Testis (tissue), 3 donors: ENCODE measurements around the gene NOS1AP. TPM values are rescaled to one million over a fixed set of nuclear protein-coding genes. Genes with fewer than 3 reads are reported as not detected.

Experiments
- DNase-seq: peaks from one replicate; pipeline ENCODE4 v3.0.0-alpha.2; 2019
- H3K27ac ChIP-seq, 2 donors: fragments of 200-600 bp; sonication (generic); one replicate each; pipeline ENCODE4 v1.5.1; 2019
- H3K27me3 ChIP-seq: fragments of 200-600 bp; sonication (generic); one replicate; pipeline ENCODE4 v1.5.1; 2019
- H3K36me3 ChIP-seq: fragments of 200-600 bp; sonication (generic); one replicate; pipeline ENCODE4 v1.5.1; 2017; ENCODE audit warnings: low read depth; ENCODE audit errors: missing control alignments
- H3K4me1 ChIP-seq: fragments of 200-600 bp; sonication (generic); one replicate; pipeline ENCODE4 v1.5.1; 2019
- H3K4me3 ChIP-seq, 2 donors: fragments of 200-600 bp; sonication (generic); one replicate each; pipeline ENCODE4 v1.5.1; 2017 to 2019
- H3K9me3 ChIP-seq: fragments of 200-600 bp; sonication (generic); one replicate; pipeline ENCODE4 v1.5.1; 2017
- POLR2A ChIP-seq: fragments of 450-650 bp; IDR thresholded peaks from one replicate; pipeline ENCODE4 v1.6.1; 2017; ENCODE audit warnings: antibody characterized with exemption, mild to moderate bottlenecking, moderate library complexity
- WGBS, 2 donors: methylation state at CpG; one replicate each; pipeline ENCODE4 v1.1.5; 2018; 5-methylcytosine and 5-hydroxymethylcytosine counted together
- intact Hi-C: fragments of 100-400 bp; cut with DNase I; formaldehyde crosslinking; loops from one replicate; pipeline ENCODE4 v1.15.1; 2023; ENCODE audit warnings: low total_unique reads
- polyA plus RNA-seq: library from polyadenylated mRNA; stranded (reverse); fragments of 350-450 nt; fragmentation: Illumina TruSeq; extraction: RNeasy Lipid Tissue Mini Kit (QIAGEN cat#74804); gene quantifications from one replicate; pipeline ENCODE4 v1.2.3, GENCODE V29; 2014; ENCODE audit warnings: low read depth, low replicate concordance; ENCODE audit not compliant: insufficient read depth
- total RNA-seq, 2 donors: library from RNA; depleted of rRNA; stranded (reverse); fragments of >200 nt; gene quantifications; one replicate each; pipeline ENCODE4 v1.2.3, GENCODE V29; 2016
- TF ChIP-seq, protein P1 (sequence below), 3 experiments: fragments of 450-650 bp in 2 of 3; fragments of 200-600 bp in 1 of 3; sonication (generic) in 1 of 3; IDR thresholded peaks; one replicate each; pipeline ENCODE4 v1.5.1; 2016 to 2019; ENCODE audit warnings: antibody characterized with exemption in 3 of 3, mild to moderate bottlenecking in 2 of 3, moderate library complexity in 1 of 3

The NOS1AP gene
- total and polyA plus RNA-seq, 3 donors from 2014 or later = 2.1 to 5.1 (median 4.1) TPM

DNA sequence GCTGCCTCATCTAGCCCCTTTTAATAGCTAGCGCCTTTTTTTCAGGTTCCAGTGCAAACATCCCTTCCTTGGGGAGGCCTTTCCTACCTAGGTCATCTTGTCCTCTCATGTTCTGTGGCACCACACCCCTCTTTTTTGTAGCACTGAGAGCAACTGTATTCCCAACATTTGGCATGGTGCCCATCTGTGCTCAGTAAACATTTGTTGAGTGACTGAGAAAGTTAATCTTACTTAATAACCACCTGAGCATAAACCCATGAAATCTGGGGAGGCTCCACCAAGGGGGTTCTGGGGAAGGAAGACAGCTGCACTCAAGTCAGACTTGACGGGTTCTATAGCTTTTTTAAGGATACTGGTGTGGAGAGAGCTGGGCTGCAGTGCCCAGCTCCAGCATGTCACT, 90.0 kb downstream of the NOS1AP start:
- Histone ChIP-seq H3K36me3 (no peaks in the 10 kb centered on the region), H3K4me1 (peaks cover 15% of the 10 kb centered on the region), H3K27ac (no peak overlapping the region), H3K4me3 (no peak overlapping the region), H3K27me3 (no peaks in the 10 kb centered on the region), H3K9me3 (no peaks in the 10 kb centered on the region)
- 66 to 80% methylated on average over 2 of the region's 2 CpGs for WGBS, 2 donors
- intact Hi-C loops = no loop called here
- no peak for DNase-seq
- no peak for TF ChIP-seq POLR2A
- TF ChIP-seq, protein P1, sequence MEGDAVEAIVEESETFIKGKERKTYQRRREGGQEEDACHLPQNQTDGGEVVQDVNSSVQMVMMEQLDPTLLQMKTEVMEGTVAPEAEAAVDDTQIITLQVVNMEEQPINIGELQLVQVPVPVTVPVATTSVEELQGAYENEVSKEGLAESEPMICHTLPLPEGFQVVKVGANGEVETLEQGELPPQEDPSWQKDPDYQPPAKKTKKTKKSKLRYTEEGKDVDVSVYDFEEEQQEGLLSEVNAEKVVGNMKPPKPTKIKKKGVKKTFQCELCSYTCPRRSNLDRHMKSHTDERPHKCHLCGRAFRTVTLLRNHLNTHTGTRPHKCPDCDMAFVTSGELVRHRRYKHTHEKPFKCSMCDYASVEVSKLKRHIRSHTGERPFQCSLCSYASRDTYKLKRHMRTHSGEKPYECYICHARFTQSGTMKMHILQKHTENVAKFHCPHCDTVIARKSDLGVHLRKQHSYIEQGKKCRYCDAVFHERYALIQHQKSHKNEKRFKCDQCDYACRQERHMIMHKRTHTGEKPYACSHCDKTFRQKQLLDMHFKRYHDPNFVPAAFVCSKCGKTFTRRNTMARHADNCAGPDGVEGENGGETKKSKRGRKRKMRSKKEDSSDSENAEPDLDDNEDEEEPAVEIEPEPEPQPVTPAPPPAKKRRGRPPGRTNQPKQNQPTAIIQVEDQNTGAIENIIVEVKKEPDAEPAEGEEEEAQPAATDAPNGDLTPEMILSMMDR (IDR thresholded peaks at IDR 0.05) = no peak

DNA sequence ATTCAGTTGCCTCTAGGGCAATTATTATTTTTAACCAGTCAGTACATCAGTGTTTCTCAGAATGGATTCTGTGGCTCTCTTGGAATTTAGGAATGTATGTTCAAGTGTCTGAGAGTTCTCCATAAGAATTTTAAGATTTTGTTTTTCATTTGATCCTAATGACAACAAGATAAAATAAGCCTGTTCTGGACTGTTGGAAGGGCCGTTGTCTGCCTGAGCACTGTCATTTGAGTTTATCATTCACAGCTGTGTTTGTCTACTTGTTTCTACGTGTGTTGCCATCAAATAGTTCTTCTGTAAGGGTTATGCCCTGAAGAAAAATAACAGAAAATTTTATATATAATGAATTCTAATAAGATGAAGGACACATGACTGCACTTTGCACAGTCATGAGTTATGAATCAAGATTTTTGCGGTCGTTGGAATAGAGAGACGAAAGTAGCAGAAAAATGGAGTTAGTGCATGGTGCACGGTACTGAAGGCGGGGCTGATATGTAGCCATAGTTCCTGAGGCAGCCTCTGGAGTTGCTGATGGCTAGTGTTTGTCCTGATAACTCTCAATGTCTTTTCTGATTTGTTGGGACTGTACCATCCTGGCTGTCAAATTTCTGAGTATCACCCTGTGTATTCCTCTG, 92.5 kb downstream of the NOS1AP start:
- no peaks in the 10 kb centered on the region for H3K9me3 ChIP-seq
- no peak for TF ChIP-seq POLR2A
- TF ChIP-seq, protein P1 (IDR thresholded peaks at IDR 0.05) = no peak
- H3K4me3 ChIP-seq = no peak overlapping the region
- no peak for DNase-seq
- H3K4me1 ChIP-seq = peaks cover 22% of the 10 kb centered on the region
- intact Hi-C loops = no loop called here
- no peak overlapping the region for H3K27ac ChIP-seq
- H3K27me3 ChIP-seq = no peaks in the 10 kb centered on the region
- H3K36me3 ChIP-seq = no peaks in the 10 kb centered on the region
- 65 to 69% methylated on average over 7 of the region's 7 CpGs for WGBS, 2 donors

DNA sequence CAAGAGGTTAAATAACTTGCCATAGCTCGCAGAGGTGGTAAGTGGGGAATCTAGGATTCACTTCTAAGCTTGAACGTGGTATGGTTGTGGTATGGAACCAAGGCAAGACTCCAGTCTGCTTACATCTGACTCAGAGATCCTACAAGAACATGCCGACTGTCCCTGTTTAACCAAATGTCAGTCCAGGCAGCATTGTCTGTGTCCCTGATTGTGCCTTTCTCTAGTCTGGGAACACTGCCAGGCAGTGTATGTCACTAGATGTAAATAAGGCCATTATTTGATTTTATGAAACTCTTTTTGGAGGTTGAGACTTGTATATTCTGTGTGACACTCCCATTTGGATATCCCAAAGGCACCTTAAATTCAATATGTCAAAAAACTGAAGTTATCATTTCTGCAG, 96.0 kb downstream of the NOS1AP start:
- Histone ChIP-seq H3K4me1 (peaks cover 8% of the 10 kb centered on the region), H3K27ac (no peak overlapping the region), H3K27me3 (no peaks in the 10 kb centered on the region), H3K9me3 (no peaks in the 10 kb centered on the region), H3K4me3 (no peak overlapping the region), H3K36me3 (no peaks in the 10 kb centered on the region)
- TF ChIP-seq POLR2A = no peak
- TF ChIP-seq, protein P1 (IDR thresholded peaks at IDR 0.05) = no peak
- intact Hi-C loops = no loop called here
- no peak for DNase-seq
- 78 to 79% methylated on average over 3 of the region's 3 CpGs for WGBS, 2 donors

GRCh38 chr1:162166917-162167615, 97.6 kb downstream of the NOS1AP start:
- Histone ChIP-seq H3K4me1 (peaks cover 7% of the 10 kb centered on the region), H3K9me3 (no peaks in the 10 kb centered on the region), H3K27me3 (no peaks in the 10 kb centered on the region), H3K27ac (no peak overlapping the region), H3K4me3 (no peak overlapping the region), H3K36me3 (no peaks in the 10 kb centered on the region)
- DNase-seq = no peak
- intact Hi-C loops = no loop called here
- 89 to 91% methylated on average over 7 to 9 of the region's 9 CpGs for WGBS, 2 donors
- no peak for TF ChIP-seq POLR2A
- TF ChIP-seq, protein P1 (IDR thresholded peaks at IDR 0.05) = no peak
